ENCODE data around the gene PAEP.
"Not testable (repeated sequence)": the region's sequence is repeated elsewhere in the genome, so short reads cannot be mapped to it uniquely, and the experiment has no call there.

PAEP gene

GRCh38 chr9:135526089-135526729 is 35.3 kb upstream of the PAEP start:
- DNase-seq (ENCODE audit: low read depth), result no peak

- no peak for DNase-seq (ENCODE audit: low read depth)
These were observed 34.6 kb upstream of the PAEP start for GRCh38 chr9:135526730-135527571.

GRCh38 chr9:135528842-135529435 is 32.6 kb upstream of the PAEP start:
- DNase-seq (ENCODE audit: low read depth), result not testable (repeated sequence)

GRCh38 chr9:135530146-135530545 is 31.4 kb upstream of the PAEP start:
- DNase-seq (ENCODE audit: low read depth), result no peak

- DNase-seq (ENCODE audit: low read depth), result no peak
These were observed 30.5 kb upstream of the PAEP start for GRCh38 chr9:135531096-135531495.

- no peak for DNase-seq (ENCODE audit: low read depth)
These were observed 28.4 kb upstream of the PAEP start for GRCh38 chr9:135533113-135533512.

- DNase-seq (ENCODE audit: low read depth), result no peak
These were observed 27.9 kb upstream of the PAEP start for GRCh38 chr9:135533674-135534073.

GRCh38 chr9:135534192-135534711 is 27.3 kb upstream of the PAEP start:
- DNase-seq (ENCODE audit: low read depth), result not testable (repeated sequence)

GRCh38 chr9:135534826-135535225 is 26.7 kb upstream of the PAEP start:
- DNase-seq (ENCODE audit: low read depth), result not testable (repeated sequence)

- not testable (repeated sequence) for DNase-seq (ENCODE audit: low read depth)
These were observed 25.9 kb upstream of the PAEP start for GRCh38 chr9:135535631-135536030.

- no peak for DNase-seq (ENCODE audit: low read depth)
These were observed 25.3 kb upstream of the PAEP start for GRCh38 chr9:135536216-135536615.

- not testable (repeated sequence) for DNase-seq (ENCODE audit: low read depth)
These were observed 18.2 kb upstream of the PAEP start for GRCh38 chr9:135543262-135543894.

- no peak for DNase-seq (ENCODE audit: low read depth)
These were observed 16.4 kb upstream of the PAEP start for GRCh38 chr9:135544981-135545635.

- not testable (repeated sequence) for DNase-seq (ENCODE audit: low read depth)
These were observed 15.8 kb upstream of the PAEP start, which contains the start of gene OBP2A for GRCh38 chr9:135545646-135546176. Gene OBP2A, plus strand, starts transcription at chr9:135546126. Its CDS starts 55 bp downstream, at chr9:135546181.

GRCh38 chr9:135546792-135547617 is 14.6 kb upstream of the PAEP start:
- DNase-seq (ENCODE audit: low read depth), result not testable (repeated sequence)

GRCh38 chr9:135547756-135548736 is 13.5 kb upstream of the PAEP start:
- no peak for DNase-seq (ENCODE audit: low read depth)

- DNase-seq (ENCODE audit: low read depth), result not testable (repeated sequence)
These were observed 11.8 kb upstream of the PAEP start for GRCh38 chr9:135549478-135550343.

- DNase-seq (ENCODE audit: low read depth), result no peak
These were observed 11.1 kb upstream of the PAEP start for GRCh38 chr9:135550344-135550918.
